HFFc6 (cell line): ENCODE data around the gene FAM78B. TPM values are rescaled to one million over a fixed set of nuclear protein-coding genes. Genes with fewer than 3 reads are reported as not detected.

ENCODE experiments used
- DNase-seq: peaks from one replicate; pipeline ENCODE4 v3.0.0-alpha.2; 2018
- H3K27ac Mint-ChIP-seq: 2 replicates; pipeline ENCODE4 v1.8.0; 2020; ENCODE audit warnings: mild to moderate bottlenecking, mixed read lengths
- H3K27me3 Mint-ChIP-seq: 2 replicates; pipeline ENCODE4 v1.8.0; 2021; ENCODE audit warnings: mild to moderate bottlenecking, moderate library complexity, mixed read lengths; ENCODE audit not compliant: insufficient read depth
- H3K36me3 Mint-ChIP-seq: 2 replicates; pipeline ENCODE4 v1.8.0; 2021; ENCODE audit warnings: low read depth, mixed read lengths
- H3K4me1 Mint-ChIP-seq: 2 replicates; pipeline ENCODE4 v1.8.0; 2020; ENCODE audit warnings: low read depth, mixed read lengths
- H3K4me3 Mint-ChIP-seq: 2 replicates; pipeline ENCODE4 v1.8.0; 2020; ENCODE audit warnings: mild to moderate bottlenecking, moderate library complexity, mixed read lengths
- H3K9me3 Mint-ChIP-seq: 2 replicates; pipeline ENCODE4 v1.8.0; 2020; ENCODE audit warnings: mild to moderate bottlenecking, mixed read lengths
- microRNA-seq: library from miRNA; unstranded; fragments of <30 nt; microRNA quantifications from one replicate; pipeline ENCODE4, GENCODE V29; 2019
- total RNA-seq, 6 experiments: library from RNA; stranded (reverse); fragmentation: NEBNext Ultra II Directional; extraction: Animal tissue kit (Norgen Biotek cat#: 25700); gene quantifications; 2 replicates in 1 of 6; 3 replicates in 5 of 6; pipeline ENCODE4 v1.2.3, GENCODE V29; 2021
- TF ChIP-seq, protein P1 (sequence below): fragments of 200-600 bp; sonication (generic); IDR thresholded peaks from 2 replicates; pipeline ENCODE4 v1.5.0; 2021; ENCODE audit warnings: antibody characterized with exemption, mild to moderate bottlenecking

FAM78B gene
- total RNA-seq, 6 experiments from 2014 or later: 0.11 to 0.14 TPM; not detected in 4

DNA sequence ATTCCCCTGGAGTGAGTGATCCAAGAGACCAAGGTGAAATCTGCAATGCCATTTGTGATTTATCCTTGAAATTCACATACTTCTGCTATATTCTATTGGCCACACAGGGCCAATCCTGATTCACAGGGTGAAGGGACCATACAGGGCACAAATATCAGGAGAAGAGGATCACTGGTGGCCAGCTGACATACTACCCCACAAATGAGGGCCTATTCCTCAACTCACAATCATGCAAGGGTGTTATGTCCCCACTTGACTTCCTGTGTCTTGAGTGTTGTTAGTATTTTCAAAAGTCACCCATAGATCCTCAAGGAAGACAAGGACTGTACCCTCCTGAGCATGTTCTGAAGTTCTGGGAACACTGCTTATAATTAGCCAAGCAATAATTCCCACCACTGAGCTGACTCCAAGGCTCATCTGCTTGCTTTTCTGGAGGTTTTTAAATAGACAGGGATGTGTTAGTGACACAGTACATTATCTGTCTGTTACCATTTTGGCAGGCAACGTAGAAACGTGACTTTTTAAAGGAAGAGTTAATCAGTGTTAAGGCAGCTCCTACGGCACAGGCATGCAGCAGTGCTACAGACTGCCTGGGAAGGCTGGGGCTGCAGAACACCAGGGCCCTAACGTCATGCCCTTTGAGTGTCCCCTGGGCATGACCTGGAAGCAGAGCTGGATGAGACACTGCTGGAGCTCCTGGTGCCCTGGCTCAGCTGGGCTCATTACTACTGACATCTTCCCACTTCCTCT is 137.4 kb downstream of the FAM78B start:
- TF ChIP-seq, protein P1, sequence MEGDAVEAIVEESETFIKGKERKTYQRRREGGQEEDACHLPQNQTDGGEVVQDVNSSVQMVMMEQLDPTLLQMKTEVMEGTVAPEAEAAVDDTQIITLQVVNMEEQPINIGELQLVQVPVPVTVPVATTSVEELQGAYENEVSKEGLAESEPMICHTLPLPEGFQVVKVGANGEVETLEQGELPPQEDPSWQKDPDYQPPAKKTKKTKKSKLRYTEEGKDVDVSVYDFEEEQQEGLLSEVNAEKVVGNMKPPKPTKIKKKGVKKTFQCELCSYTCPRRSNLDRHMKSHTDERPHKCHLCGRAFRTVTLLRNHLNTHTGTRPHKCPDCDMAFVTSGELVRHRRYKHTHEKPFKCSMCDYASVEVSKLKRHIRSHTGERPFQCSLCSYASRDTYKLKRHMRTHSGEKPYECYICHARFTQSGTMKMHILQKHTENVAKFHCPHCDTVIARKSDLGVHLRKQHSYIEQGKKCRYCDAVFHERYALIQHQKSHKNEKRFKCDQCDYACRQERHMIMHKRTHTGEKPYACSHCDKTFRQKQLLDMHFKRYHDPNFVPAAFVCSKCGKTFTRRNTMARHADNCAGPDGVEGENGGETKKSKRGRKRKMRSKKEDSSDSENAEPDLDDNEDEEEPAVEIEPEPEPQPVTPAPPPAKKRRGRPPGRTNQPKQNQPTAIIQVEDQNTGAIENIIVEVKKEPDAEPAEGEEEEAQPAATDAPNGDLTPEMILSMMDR: no peak
- Mint-ChIP-seq H3K36me3 (no peaks in the 10 kb centered on the region), H3K4me3 (no peak overlapping the region), H3K27ac (no peak overlapping the region), H3K9me3 (peaks cover 44% of the 10 kb centered on the region), H3K27me3 (peaks cover 2% of the 10 kb centered on the region; the same call in 1 of the 2 replicates), H3K4me1 (no peaks in the 10 kb centered on the region)
- no peak for DNase-seq

DNA sequence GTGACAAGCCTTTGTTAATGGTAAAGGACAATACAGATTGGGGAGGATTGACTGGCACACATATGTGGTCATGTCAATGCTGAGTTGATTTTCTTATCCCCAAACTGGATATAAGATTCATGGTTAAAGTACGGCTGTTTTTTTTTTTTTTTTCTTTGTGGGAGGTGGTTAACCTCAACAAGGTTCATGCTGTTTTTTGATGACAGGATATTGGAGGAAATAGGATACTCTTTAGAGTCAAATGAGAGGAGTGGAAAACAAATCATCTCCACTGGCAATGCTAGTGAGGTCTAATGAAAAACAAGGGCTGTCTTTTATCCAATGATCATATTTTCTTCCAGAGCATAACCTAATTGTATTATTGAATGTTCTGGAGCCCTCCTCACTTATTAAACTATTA is 140.2 kb downstream of the FAM78B start:
- no peak for DNase-seq
- no peak overlapping the region for H3K4me3 Mint-ChIP-seq
- H3K4me1 Mint-ChIP-seq: no peaks in the 10 kb centered on the region
- TF ChIP-seq, protein P1: no peak
- H3K9me3 Mint-ChIP-seq: peaks cover 45% of the 10 kb centered on the region
- H3K36me3 Mint-ChIP-seq: no peaks in the 10 kb centered on the region
- H3K27me3 Mint-ChIP-seq: peaks cover 2% of the 10 kb centered on the region; the same call in 1 of the 2 replicates
- H3K27ac Mint-ChIP-seq: no peak overlapping the region

DNA sequence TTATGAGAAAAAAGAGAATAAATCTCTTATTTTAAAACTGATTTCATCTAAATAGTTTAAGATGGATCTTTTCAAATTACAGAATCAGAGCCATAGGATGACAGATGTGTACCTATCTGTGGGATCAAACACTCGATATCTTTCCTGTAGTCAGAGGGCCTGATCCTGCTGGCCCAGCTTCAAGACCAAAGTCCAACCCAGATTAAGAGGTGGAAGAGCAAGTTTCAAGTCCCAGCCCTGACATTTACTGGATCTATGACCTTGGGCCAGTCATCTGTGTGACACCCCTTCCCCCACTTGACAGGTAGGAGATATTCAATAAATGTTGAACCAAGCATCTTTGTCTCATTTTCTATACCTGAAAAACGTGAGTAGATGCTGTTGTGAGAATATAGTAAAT is 140.7 kb downstream of the FAM78B start:
- Mint-ChIP-seq H3K9me3 (peaks cover 41% of the 10 kb centered on the region), H3K36me3 (no peaks in the 10 kb centered on the region), H3K27me3 (peaks cover 2% of the 10 kb centered on the region; the same call in 1 of the 2 replicates), H3K4me3 (no peak overlapping the region), H3K4me1 (no peaks in the 10 kb centered on the region), H3K27ac (no peak overlapping the region)
- TF ChIP-seq, protein P1: no peak
- no peak for DNase-seq

DNA sequence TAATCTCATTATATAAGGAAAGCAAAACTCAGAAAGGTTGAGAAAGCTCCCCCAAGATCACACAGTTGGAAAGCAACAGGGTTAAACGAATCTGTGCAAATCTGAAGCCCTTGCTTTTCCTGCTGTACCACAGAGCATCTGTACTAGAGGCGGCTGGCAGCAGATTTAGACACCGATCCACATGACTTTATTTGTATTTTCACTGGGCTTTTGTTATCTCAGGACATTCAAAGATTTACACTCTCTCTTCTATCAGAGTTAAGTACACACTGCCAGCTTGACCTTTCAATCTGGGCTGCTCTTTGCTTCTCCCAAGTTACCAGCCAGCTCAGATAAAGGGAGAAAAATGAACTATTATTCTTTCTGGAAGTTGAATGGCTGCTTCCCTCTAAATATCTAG is 146.6 kb downstream of the FAM78B start:
- peaks cover 29% of the 10 kb centered on the region for H3K9me3 Mint-ChIP-seq
- no peak overlapping the region for H3K4me3 Mint-ChIP-seq
- no peak overlapping the region for H3K27ac Mint-ChIP-seq
- H3K4me1 Mint-ChIP-seq: no peaks in the 10 kb centered on the region
- no peaks in the 10 kb centered on the region for H3K27me3 Mint-ChIP-seq
- DNase-seq: no peak
- H3K36me3 Mint-ChIP-seq: no peaks in the 10 kb centered on the region
- TF ChIP-seq, protein P1: no peak

Small RNAs within 50 kb of the gene (microRNA-seq; reads per million reads assigned to microRNA genes)
- not detected for gene MIR921
